CD8-positive, alpha-beta memory T cell (primary cell): ENCODE data around the gene NEDD4L. TPM values are rescaled to one million over a fixed set of nuclear protein-coding genes. Genes with fewer than 3 reads are reported as not detected.

ENCODE experiments used
- CTCF ChIA-PET: fragments of 350-600 bp; sonication (Branson Sonifier 250); formaldehyde crosslinking; loops from one replicate; lab custom pipeline; 2021; ENCODE audit warnings: antibody characterized with exemption; lab: Charles Lee
- POLR2A ChIA-PET: fragments of 350-600 bp; sonication (Branson Sonifier 250); formaldehyde crosslinking; loops from one replicate; lab custom pipeline; 2021; ENCODE audit warnings: antibody characterized with exemption; lab: Charles Lee
- DNase-seq, 5 donors: peaks; one replicate each; pipeline versions ENCODE4 v3.0.0 to v3.0.0-alpha.2; 2020 to 2022; ENCODE audit warnings: mixed read lengths in 1 of 5
- H3K27ac ChIP-seq: one replicate; pipeline ENCODE4 v1.7.0; 2013; ENCODE audit warnings: low read depth, mild to moderate bottlenecking, low read length, moderate library complexity
- H3K27me3 ChIP-seq: 2 replicates; pipeline ENCODE4 v1.7.0; 2013; ENCODE audit warnings: low read length, mild to moderate bottlenecking; ENCODE audit not compliant: insufficient read depth, poor library complexity, severe bottlenecking
- H3K36me3 ChIP-seq: 2 replicates; pipeline ENCODE4 v1.7.0; 2013; ENCODE audit warnings: mild to moderate bottlenecking, low read length, moderate library complexity; ENCODE audit not compliant: insufficient read depth
- H3K4me1 ChIP-seq: 2 replicates; pipeline ENCODE4 v1.7.0; 2013; ENCODE audit warnings: mild to moderate bottlenecking, low read length, moderate library complexity; ENCODE audit not compliant: insufficient read depth
- H3K4me3 ChIP-seq: 2 replicates; pipeline ENCODE4 v1.7.0; 2013; ENCODE audit warnings: mild to moderate bottlenecking, low read length
- H3K9me3 ChIP-seq: 2 replicates; pipeline ENCODE4 v1.7.0; 2013; ENCODE audit warnings: mild to moderate bottlenecking, low read length
- H3K27ac Mint-ChIP-seq, 8 donors: one replicate each; pipeline ENCODE4 v1.8.0; 2020 to 2021; ENCODE audit warnings: mixed read lengths in 8 of 8, mild to moderate bottlenecking in 6 of 8, inconsistent platforms in 3 of 8, moderate library complexity in 3 of 8
- H3K27me3 Mint-ChIP-seq, 2 donors: one replicate each; pipeline ENCODE4 v1.8.0; 2020 to 2021; ENCODE audit warnings: mixed read lengths in 2 of 2, mild to moderate bottlenecking in 1 of 2, moderate library complexity in 1 of 2
- H3K36me3 Mint-ChIP-seq, 3 donors: one replicate each; pipeline ENCODE4 v1.8.0; 2020 to 2021; ENCODE audit warnings: mixed read lengths in 3 of 3, inconsistent platforms in 1 of 3, mild to moderate bottlenecking in 1 of 3
- H3K4me1 Mint-ChIP-seq, 3 donors: one replicate each; pipeline ENCODE4 v1.8.0; 2020 to 2021; ENCODE audit warnings: mixed read lengths in 3 of 3, inconsistent platforms in 1 of 3, mild to moderate bottlenecking in 1 of 3
- H3K4me3 Mint-ChIP-seq, 7 donors: one replicate each; pipeline ENCODE4 v1.8.0; 2020 to 2021; ENCODE audit warnings: mixed read lengths in 7 of 7, mild to moderate bottlenecking in 6 of 7, moderate library complexity in 4 of 7, inconsistent platforms in 2 of 7
- H3K9me3 Mint-ChIP-seq, 5 donors: one replicate each; pipeline ENCODE4 v1.8.0; 2020 to 2022; ENCODE audit warnings: mixed read lengths in 5 of 5, mild to moderate bottlenecking in 3 of 5, moderate library complexity in 2 of 5, inconsistent platforms in 1 of 5
- polyA plus RNA-seq: library from polyadenylated mRNA; unstranded; fragments of 300-500 nt; fragmentation: Illumina TruSeq; gene quantifications from one replicate; pipeline ENCODE4 v1.2.3, GENCODE V29; 2021
- total RNA-seq, 2 experiments: library from RNA; stranded (reverse); gene quantifications; one replicate each; pipeline ENCODE4 v1.2.3, GENCODE V29; 2021

NEDD4L gene
- total and polyA plus RNA-seq, 3 experiments from 2014 or later, result 1.4 to 4.1 (median 3.0) TPM

GRCh38 chr18:58222432-58223125 is 178.6 kb downstream of the NEDD4L start:
- H3K4me3 Mint-ChIP-seq, result no peak overlapping the region
- no peak overlapping the region for H3K27ac Mint-ChIP-seq
- ChIA-PET CTCF (no interaction called here), POLR2A (no interaction called here)
- no peaks in the 10 kb centered on the region for H3K9me3 Mint-ChIP-seq
- H3K27me3 Mint-ChIP-seq, result peaks cover 8 to 21% of the 10 kb centered on the region in 2 donors
- DNase-seq, result no peak
- Histone ChIP-seq H3K36me3 (no peaks in the 10 kb centered on the region), H3K27ac (no peak overlapping the region), H3K9me3 (no peaks in the 10 kb centered on the region), H3K27me3 (no peaks in the 10 kb centered on the region), H3K4me3 (no peak overlapping the region), H3K4me1 (no peaks in the 10 kb centered on the region)
- no peaks in the 10 kb centered on the region for H3K36me3 Mint-ChIP-seq
- no peaks in the 10 kb centered on the region for H3K4me1 Mint-ChIP-seq

- H3K27me3 Mint-ChIP-seq, result peaks cover 8 to 18% of the 10 kb centered on the region in 2 donors
- Histone ChIP-seq H3K27ac (no peak overlapping the region), H3K9me3 (no peaks in the 10 kb centered on the region), H3K4me1 (no peaks in the 10 kb centered on the region), H3K27me3 (no peaks in the 10 kb centered on the region), H3K36me3 (no peaks in the 10 kb centered on the region), H3K4me3 (no peak overlapping the region)
- ChIA-PET POLR2A (no interaction called here), CTCF (no interaction called here)
- no peaks in the 10 kb centered on the region for H3K4me1 Mint-ChIP-seq
- no peak overlapping the region for H3K4me3 Mint-ChIP-seq
- H3K27ac Mint-ChIP-seq, result no peak overlapping the region
- no peak for DNase-seq
- H3K9me3 Mint-ChIP-seq, result no peaks in the 10 kb centered on the region
- H3K36me3 Mint-ChIP-seq, result no peaks in the 10 kb centered on the region
Observed at GRCh38 chr18:58223717-58224424, 179.8 kb downstream of the NEDD4L start.

- no peak overlapping the region for H3K4me3 Mint-ChIP-seq
- H3K27me3 Mint-ChIP-seq, result peaks cover 8 to 18% of the 10 kb centered on the region in 2 donors
- no peak overlapping the region for H3K27ac Mint-ChIP-seq
- Histone ChIP-seq H3K36me3 (no peaks in the 10 kb centered on the region), H3K9me3 (no peaks in the 10 kb centered on the region), H3K27ac (no peak overlapping the region), H3K4me3 (no peak overlapping the region), H3K27me3 (no peaks in the 10 kb centered on the region), H3K4me1 (no peaks in the 10 kb centered on the region)
- ChIA-PET CTCF (no interaction called here), POLR2A (no interaction called here)
- H3K4me1 Mint-ChIP-seq, result no peaks in the 10 kb centered on the region
- DNase-seq, result no peak
- no peaks in the 10 kb centered on the region for H3K36me3 Mint-ChIP-seq
- no peaks in the 10 kb centered on the region for H3K9me3 Mint-ChIP-seq
Observed at GRCh38 chr18:58224425-58224750, 180.4 kb downstream of the NEDD4L start.

GRCh38 chr18:58225101-58225500 is 181.1 kb downstream of the NEDD4L start:
- ChIA-PET CTCF (no interaction called here), POLR2A (no interaction called here)
- no peaks in the 10 kb centered on the region for H3K9me3 Mint-ChIP-seq
- H3K4me1 Mint-ChIP-seq, result no peaks in the 10 kb centered on the region
- no peak for DNase-seq
- Histone ChIP-seq H3K27ac (no peak overlapping the region), H3K4me1 (no peaks in the 10 kb centered on the region), H3K9me3 (no peaks in the 10 kb centered on the region), H3K27me3 (no peaks in the 10 kb centered on the region), H3K4me3 (no peak overlapping the region), H3K36me3 (no peaks in the 10 kb centered on the region)
- H3K27ac Mint-ChIP-seq, result no peak overlapping the region
- no peaks in the 10 kb centered on the region for H3K36me3 Mint-ChIP-seq
- H3K4me3 Mint-ChIP-seq, result no peak overlapping the region
- H3K27me3 Mint-ChIP-seq, result peaks cover 8 to 18% of the 10 kb centered on the region in 2 donors

- H3K9me3 ChIP-seq, result no peaks in the 10 kb centered on the region
- ChIA-PET POLR2A (no interaction called here), CTCF (no interaction called here)
- H3K36me3 ChIP-seq, result no peaks in the 10 kb centered on the region
- H3K4me1 ChIP-seq, result no peaks in the 10 kb centered on the region
- H3K4me3 ChIP-seq, result no peak overlapping the region
- no peak overlapping the region for H3K27ac ChIP-seq
- H3K9me3 Mint-ChIP-seq, result no peaks in the 10 kb centered on the region
- no peaks in the 10 kb centered on the region for H3K27me3 ChIP-seq
- H3K4me3 Mint-ChIP-seq, result no peak overlapping the region
- H3K27me3 Mint-ChIP-seq, result peaks cover 8 to 19% of the 10 kb centered on the region in 2 donors
- DNase-seq, result no peak
- no peaks in the 10 kb centered on the region for H3K36me3 Mint-ChIP-seq
- H3K4me1 Mint-ChIP-seq, result no peaks in the 10 kb centered on the region
- no peak overlapping the region for H3K27ac Mint-ChIP-seq
Observed at GRCh38 chr18:58226429-58226828, 182.4 kb downstream of the NEDD4L start.

GRCh38 chr18:58227361-58227930 is 183.4 kb downstream of the NEDD4L start:
- H3K27me3 ChIP-seq, result no peaks in the 10 kb centered on the region
- H3K27ac Mint-ChIP-seq, result no peak overlapping the region
- no peaks in the 10 kb centered on the region for H3K4me1 ChIP-seq
- ChIA-PET POLR2A (no interaction called here), CTCF (no interaction called here)
- peaks cover 8 to 17% of the 10 kb centered on the region in 2 donors for H3K27me3 Mint-ChIP-seq
- no peaks in the 10 kb centered on the region for H3K36me3 ChIP-seq
- DNase-seq, result no peak
- H3K4me3 ChIP-seq, result no peak overlapping the region
- H3K36me3 Mint-ChIP-seq, result no peaks in the 10 kb centered on the region
- no peaks in the 10 kb centered on the region for H3K9me3 Mint-ChIP-seq
- no peak overlapping the region for H3K27ac ChIP-seq
- H3K4me3 Mint-ChIP-seq, result no peak overlapping the region
- H3K4me1 Mint-ChIP-seq, result no peaks in the 10 kb centered on the region
- no peaks in the 10 kb centered on the region for H3K9me3 ChIP-seq

GRCh38 chr18:58228176-58228575 is 184.2 kb downstream of the NEDD4L start:
- no peaks in the 10 kb centered on the region for H3K9me3 ChIP-seq
- Mint-ChIP-seq H3K9me3 (no peaks in the 10 kb centered on the region), H3K27ac (no peak overlapping the region), H3K4me1 (no peaks in the 10 kb centered on the region), H3K4me3 (no peak overlapping the region), H3K27me3 (peaks cover 7 to 16% of the 10 kb centered on the region in 2 donors), H3K36me3 (no peaks in the 10 kb centered on the region)
- ChIA-PET POLR2A (no interaction called here), CTCF (no interaction called here)
- no peak for DNase-seq
- no peaks in the 10 kb centered on the region for H3K27me3 ChIP-seq
- no peaks in the 10 kb centered on the region for H3K36me3 ChIP-seq
- no peaks in the 10 kb centered on the region for H3K4me1 ChIP-seq
- H3K4me3 ChIP-seq, result no peak overlapping the region
- H3K27ac ChIP-seq, result no peak overlapping the region

- Histone ChIP-seq H3K4me3 (no peak overlapping the region), H3K27ac (no peak overlapping the region), H3K36me3 (no peaks in the 10 kb centered on the region), H3K27me3 (no peaks in the 10 kb centered on the region), H3K4me1 (no peaks in the 10 kb centered on the region), H3K9me3 (no peaks in the 10 kb centered on the region)
- Mint-ChIP-seq H3K36me3 (peaks cover 0 to under 1% (median 0%) of the 10 kb centered on the region in 3 donors), H3K27me3 (peaks cover 6 to 16% of the 10 kb centered on the region in 2 donors), H3K9me3 (no peaks in the 10 kb centered on the region), H3K4me1 (no peaks in the 10 kb centered on the region), H3K27ac (no peak overlapping the region), H3K4me3 (no peak overlapping the region)
- no peak for DNase-seq
- ChIA-PET CTCF (no interaction called here), POLR2A (no interaction called here)
Observed at GRCh38 chr18:58228762-58229161, 184.7 kb downstream of the NEDD4L start.
